HepG2 (cell line): ENCODE data around the gene MORC3. TPM values are rescaled to one million over a fixed set of nuclear protein-coding genes. Genes with fewer than 3 reads are reported as not detected.

Experiments used
- ERF ChIP-seq: IDR thresholded peaks from 2 replicates; pipeline ENCODE4 v1.6.1; 2018; ENCODE audit warnings: missing biosample characterization, missing genetic modification reagents
- ESRRA ChIP-seq: sonication (generic); formaldehyde crosslinking; IDR thresholded peaks from 2 replicates; pipeline ENCODE4 v1.5.1; 2020; ENCODE audit warnings: mild to moderate bottlenecking, low read depth, missing genetic modification reagents
- ETV5 ChIP-seq: IDR thresholded peaks from 2 replicates; pipeline ENCODE4 v1.6.1; 2018; ENCODE audit warnings: missing biosample characterization, missing genetic modification reagents, inconsistent platforms, borderline replicate concordance
- PCBP2 ChIP-seq: fragments of 200-400 bp; formaldehyde crosslinking; optimal IDR thresholded peaks from 2 replicates; pipeline ENCODE3; 2018; ENCODE audit warnings: low read length, low read depth; ENCODE audit not compliant: poor library complexity, severe bottlenecking
- SNAPC2 ChIP-seq: sonication (generic); formaldehyde crosslinking; IDR thresholded peaks from 2 replicates; pipeline ENCODE4 v1.8.1; 2022; ENCODE audit warnings: mild to moderate bottlenecking, missing genetic modification reagents
- ZNF235 ChIP-seq: sonication (generic); formaldehyde crosslinking; IDR thresholded peaks from 2 replicates; pipeline ENCODE4 v1.8.1; 2023; ENCODE audit warnings: mild to moderate bottlenecking, missing genetic modification reagents, borderline replicate concordance
- ZNF326 ChIP-seq: sonication (generic); formaldehyde crosslinking; IDR thresholded peaks from 2 replicates; pipeline ENCODE4 v1.4.0; 2020; ENCODE audit warnings: missing genetic modification reagents, borderline replicate concordance
- polyA plus RNA-seq, 8 experiments: library from polyadenylated mRNA; depleted of rRNA in 3 of 8; stranded (reverse) in 7 of 8; unstranded in 1 of 8; fragments of >200 nt; fragmentation: Illumina TruSeq in 4 of 8; extraction: Trizol in 4 of 8; gene quantifications; 2 replicates each; pipeline versions ENCODE4 v1.2.1 to v1.2.3, GENCODE V29; 2011 to 2016; ENCODE audit warnings: low read depth in 4 of 8, missing spikeins in 1 of 8, mixed read lengths in 1 of 8; ENCODE audit not compliant: insufficient read depth in 1 of 8
- total RNA-seq, 5 experiments: library from RNA; depleted of rRNA; stranded (reverse); fragments of >200 nt; fragmentation: Illumina TruSeq; extraction: Trizol; gene quantifications; 2 replicates each; pipeline ENCODE4 v1.2.3, GENCODE V29; 2016; ENCODE audit warnings: low read depth in 1 of 5
- TF ChIP-seq, protein P1 (sequence below): sonication (generic); formaldehyde crosslinking; IDR thresholded peaks from 2 replicates; pipeline ENCODE4 v1.4.0; 2020; ENCODE audit warnings: missing genetic modification reagents, low read depth, mild to moderate bottlenecking, borderline replicate concordance
- TF ChIP-seq, protein P2 (sequence below): sonication (generic); IDR thresholded peaks from 2 replicates; pipeline ENCODE4 v1.6.1; 2016; ENCODE audit warnings: low read depth, borderline replicate concordance
- TF ChIP-seq, protein P3 (sequence below): sonication (generic); formaldehyde crosslinking; IDR thresholded peaks from 2 replicates; pipeline ENCODE4 v1.8.0; 2022; ENCODE audit warnings: missing genetic modification reagents, mild to moderate bottlenecking, inconsistent platforms, borderline replicate concordance

The MORC3 gene
- total and polyA plus RNA-seq, 2 of the 13 experiments (the other 11 are each of a cell fraction or from before 2014, with no cell fraction given) = 12.9 to 19.5 TPM

DNA sequence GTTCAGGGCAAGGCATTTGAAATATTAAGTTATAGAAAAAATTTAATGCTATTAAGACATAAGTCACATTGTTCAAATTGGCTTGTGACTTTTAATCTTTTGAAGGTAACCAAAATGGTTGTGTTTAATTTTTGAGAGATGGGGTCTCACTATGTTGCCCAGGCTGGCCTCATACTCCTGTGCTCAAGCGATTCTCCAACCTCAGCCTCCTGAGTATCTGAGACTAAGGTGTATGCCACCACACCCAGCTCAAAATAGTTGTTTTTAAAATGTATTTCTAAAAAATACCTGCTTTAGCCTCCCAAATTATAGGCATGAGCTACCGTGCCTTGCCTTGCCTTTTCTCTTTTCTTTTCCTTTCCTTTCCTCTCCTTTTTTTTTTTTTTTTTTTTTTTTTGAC lies 39.2 kb downstream of the MORC3 start (continued):
- TF ChIP-seq ZNF235 (no peak), ESRRA (CRISPR knock-in tag) (no peak), PCBP2 (no peak), ETV5 (CRISPR knock-in tag) (no peak), ERF (CRISPR knock-in tag) (no peak), ZNF326 (CRISPR knock-in tag) (no peak), SNAPC2 (no peak)
- TF ChIP-seq, protein P1, sequence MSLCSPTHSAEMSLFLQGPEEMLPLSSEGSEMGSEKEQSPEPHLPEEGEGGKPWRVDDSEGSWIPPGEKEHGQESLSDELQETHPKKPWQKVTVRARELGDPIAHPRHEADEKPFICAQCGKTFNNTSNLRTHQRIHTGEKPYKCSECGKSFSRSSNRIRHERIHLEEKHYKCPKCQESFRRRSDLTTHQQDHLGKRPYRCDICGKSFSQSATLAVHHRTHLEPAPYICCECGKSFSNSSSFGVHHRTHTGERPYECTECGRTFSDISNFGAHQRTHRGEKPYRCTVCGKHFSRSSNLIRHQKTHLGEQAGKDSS (CRISPR knock-in tag) = no peak
- TF ChIP-seq, protein P2, sequence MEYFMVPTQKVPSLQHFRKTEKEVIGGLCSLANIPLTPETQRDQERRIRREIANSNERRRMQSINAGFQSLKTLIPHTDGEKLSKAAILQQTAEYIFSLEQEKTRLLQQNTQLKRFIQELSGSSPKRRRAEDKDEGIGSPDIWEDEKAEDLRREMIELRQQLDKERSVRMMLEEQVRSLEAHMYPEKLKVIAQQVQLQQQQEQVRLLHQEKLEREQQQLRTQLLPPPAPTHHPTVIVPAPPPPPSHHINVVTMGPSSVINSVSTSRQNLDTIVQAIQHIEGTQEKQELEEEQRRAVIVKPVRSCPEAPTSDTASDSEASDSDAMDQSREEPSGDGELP = no peak
- TF ChIP-seq, protein P3, sequence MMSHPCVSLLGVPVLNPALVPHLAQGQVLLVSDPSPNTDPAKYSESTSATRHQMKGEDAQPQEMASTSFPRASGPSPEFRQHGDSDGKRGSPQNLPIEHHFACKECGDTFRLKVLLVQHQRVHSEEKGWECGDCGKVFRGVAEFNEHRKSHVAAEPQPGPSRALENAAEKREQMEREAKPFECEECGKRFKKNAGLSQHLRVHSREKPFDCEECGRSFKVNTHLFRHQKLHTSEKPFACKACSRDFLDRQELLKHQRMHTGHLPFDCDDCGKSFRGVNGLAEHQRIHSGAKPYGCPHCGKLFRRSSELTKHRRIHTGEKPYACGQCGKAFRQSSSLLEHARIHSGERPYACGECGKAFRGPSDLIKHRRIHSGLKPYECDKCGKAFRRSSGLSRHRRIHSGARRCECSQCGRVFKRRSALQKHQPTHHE (CRISPR knock-in tag) = no peak
- TF ChIP-seq, all 625 proteins: peak for 0
